PC-3 (cell line): ENCODE results near the gene MX1.

Source experiments
- EZH2phosphoT487 ChIP-seq: fragments of 300-600 bp; sonication (generic); IDR thresholded peaks from 2 replicates; pipeline ENCODE4 v1.6.1; 2018; ENCODE audit warnings: mild to moderate bottlenecking, antibody characterized with exemption, low read length, borderline replicate concordance
- TF ChIP-seq, protein P1 (sequence below): fragments of 300-600 bp; sonication (generic); conservative IDR thresholded peaks from 2 replicates; pipeline ENCODE4 v1.5.1; 2017; ENCODE audit warnings: antibody characterized with exemption, low read depth, mild to moderate bottlenecking, low read length

DNA sequence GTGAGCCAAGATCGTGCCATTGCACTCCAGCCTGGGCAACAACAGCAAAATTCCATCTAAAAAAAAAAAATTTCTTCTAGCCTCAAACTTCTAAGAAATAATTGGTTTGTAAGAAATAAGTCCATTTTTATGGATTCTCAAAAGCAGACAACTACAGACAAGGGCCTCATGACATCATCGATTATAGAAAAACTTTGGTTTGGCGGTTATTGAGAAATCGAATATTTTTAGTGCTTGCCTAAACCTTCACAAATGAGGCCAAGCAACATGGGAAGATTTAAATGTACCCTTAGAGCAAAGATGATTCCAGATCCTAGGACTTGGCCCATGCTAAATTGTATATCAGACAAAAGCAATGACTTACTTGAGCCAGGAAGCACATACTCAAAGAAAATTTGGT, 27.8 kb upstream of the MX1 start:
- no peak for TF ChIP-seq EZH2phosphoT487
- TF ChIP-seq, protein P1, sequence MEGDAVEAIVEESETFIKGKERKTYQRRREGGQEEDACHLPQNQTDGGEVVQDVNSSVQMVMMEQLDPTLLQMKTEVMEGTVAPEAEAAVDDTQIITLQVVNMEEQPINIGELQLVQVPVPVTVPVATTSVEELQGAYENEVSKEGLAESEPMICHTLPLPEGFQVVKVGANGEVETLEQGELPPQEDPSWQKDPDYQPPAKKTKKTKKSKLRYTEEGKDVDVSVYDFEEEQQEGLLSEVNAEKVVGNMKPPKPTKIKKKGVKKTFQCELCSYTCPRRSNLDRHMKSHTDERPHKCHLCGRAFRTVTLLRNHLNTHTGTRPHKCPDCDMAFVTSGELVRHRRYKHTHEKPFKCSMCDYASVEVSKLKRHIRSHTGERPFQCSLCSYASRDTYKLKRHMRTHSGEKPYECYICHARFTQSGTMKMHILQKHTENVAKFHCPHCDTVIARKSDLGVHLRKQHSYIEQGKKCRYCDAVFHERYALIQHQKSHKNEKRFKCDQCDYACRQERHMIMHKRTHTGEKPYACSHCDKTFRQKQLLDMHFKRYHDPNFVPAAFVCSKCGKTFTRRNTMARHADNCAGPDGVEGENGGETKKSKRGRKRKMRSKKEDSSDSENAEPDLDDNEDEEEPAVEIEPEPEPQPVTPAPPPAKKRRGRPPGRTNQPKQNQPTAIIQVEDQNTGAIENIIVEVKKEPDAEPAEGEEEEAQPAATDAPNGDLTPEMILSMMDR, result no peak
